Heart left ventricle (tissue), 13 donors: ENCODE results near the gene ANKRD53.
"Not testable (repeated sequence)": the region's sequence is repeated elsewhere in the genome, so short reads cannot be mapped to it uniquely, and the experiment has no call there.

ENCODE experiments used
- CTCF ChIP-seq, 12 donors: fragments of 200-600 bp; sonication (generic) in 4 of 12; IDR thresholded peaks; one replicate each; pipeline versions ENCODE4 v1.5.0 to v1.8.0; 2018 to 2022; ENCODE audit warnings: antibody characterized with exemption in 12 of 12, mild to moderate bottlenecking in 5 of 12
- POLR2A ChIP-seq, 2 donors: fragments of 450-650 bp; IDR thresholded peaks; one replicate each; pipeline ENCODE4 v1.6.1; 2017; ENCODE audit warnings: antibody characterized with exemption in 2 of 2, mild to moderate bottlenecking in 2 of 2, moderate library complexity in 2 of 2
- donor health status: ischemic (EF 13 %, LVEDD 7.1; RV severe dilation, severe dysfunction).
- donor health status: DM: no; HTN: yes; CAD: no.
- donor health status: DM: no; HTN: no; CAD: no.
- donor health status: ischemic (EF 25% LVEDD 6.9; RV normal size, moderate dysfunction).
- donor health status: ischemic (EF 25% LVEDD 5.7; RV mildly dilated, moderate dysfunction).
- donor health status: ischemic (EF 35%, LVEDD 5.7; RV mildly dilated, moderate dysfunction).
- donor health status: nonischemic (EF 11% LVEDD 7.7; RV severe dilation, severe dysfunction).
- donor health status: DM: yes; HTN: yes; CAD: no.
- donor health status: PGD.
- donor health status: ischemic (EF 29% LVEDD 5.4; RV normal size, mild dysfunction).
- donor health status: nonischemic (EF 23%, LVEDD 6.1; RV moderate dilation, normal function).

- not testable (repeated sequence) for TF ChIP-seq CTCF, POLR2A (IDR thresholded peaks at IDR 0.05)
Measured at GRCh38 chr2:71011786-71012185, 33.4 kb downstream of the ANKRD53 start.
